Breast epithelium (tissue), 4 donors: Measurements from ENCODE around the gene GUK1. TPM values are rescaled to one million over a fixed set of nuclear protein-coding genes. Genes with fewer than 3 reads are reported as not detected.

Experiments used
- DNase-seq, 2 donors: peaks; one replicate each; pipeline ENCODE4 v3.0.0-alpha.2; 2019; ENCODE audit warnings: low spot score in 2 of 2
- H3K27ac ChIP-seq, 2 donors: fragments of 200-600 bp; sonication (generic) in 1 of 2; one replicate each; pipeline ENCODE4 v1.5.1; 2016 to 2019; ENCODE audit warnings: mild to moderate bottlenecking in 1 of 2
- H3K27me3 ChIP-seq, 2 donors: fragments of 200-600 bp; sonication (generic) in 1 of 2; one replicate each; pipeline versions ENCODE4 v1.5.1 to v1.6.0; 2017 to 2019; ENCODE audit warnings: control low read depth in 1 of 2, mild to moderate bottlenecking in 1 of 2
- H3K36me3 ChIP-seq: fragments of 200-600 bp; one replicate; pipeline ENCODE4 v1.5.1; 2019
- H3K4me1 ChIP-seq, 2 donors: fragments of 200-600 bp; sonication (generic); one replicate each; pipeline ENCODE4 v1.5.1; 2016 to 2019; ENCODE audit warnings: control low read depth in 1 of 2
- H3K4me3 ChIP-seq, 3 donors: fragments of 200-600 bp; sonication (generic); 1 replicate in 2 of 3; 2 replicates in 1 of 3; pipeline ENCODE4 v1.5.1; 2016 to 2019; ENCODE audit warnings: mild to moderate bottlenecking in 3 of 3, moderate library complexity in 2 of 3
- H3K9me3 ChIP-seq, 2 donors: fragments of 200-600 bp; sonication (generic) in 1 of 2; one replicate each; pipeline ENCODE4 v1.5.1; 2016 to 2019; ENCODE audit warnings: control low read depth in 1 of 2
- CTCF ChIP-seq, 3 donors: fragments of 450-650 bp; IDR thresholded peaks; one replicate each; pipeline ENCODE4 v1.5.1; 2016 to 2017; ENCODE audit warnings: antibody characterized with exemption in 3 of 3, mild to moderate bottlenecking in 3 of 3, moderate library complexity in 3 of 3
- POLR2A ChIP-seq: fragments of 450-650 bp; IDR thresholded peaks from one replicate; pipeline ENCODE4 v1.6.1; 2016; ENCODE audit warnings: antibody characterized with exemption, mild to moderate bottlenecking, moderate library complexity
- POLR2AphosphoS5 ChIP-seq, 3 donors: sonication (generic); formaldehyde crosslinking; IDR thresholded peaks; one replicate each; pipeline ENCODE4 v1.6.1; 2017; ENCODE audit warnings: antibody characterized with exemption in 3 of 3
- intact Hi-C: fragments of 100-400 bp; cut with DNase I; formaldehyde crosslinking; loops from one replicate; pipeline ENCODE4 v1.15.1; 2023; ENCODE audit warnings: low total_unique reads
- total RNA-seq, 3 donors: library from RNA; depleted of rRNA; stranded (reverse); fragments of >200 nt; gene quantifications; one replicate each; pipeline ENCODE4 v1.1.0, GENCODE V29; 2016

Gene GUK1
- total RNA-seq, 3 donors from 2014 or later = 218 to 413 (median 333) TPM

- Histone ChIP-seq H3K27me3 (no peaks in the 10 kb centered on the region), H3K36me3 (no peaks in the 10 kb centered on the region), H3K9me3 (no peaks in the 10 kb centered on the region), H3K4me3 (peak overlapping the region in 1 of 3 donors; percentile 95), H3K27ac (peak overlapping the region; percentile 90 to 98), H3K4me1 (peaks cover 18 to 29% of the 10 kb centered on the region in 2 donors)
- DNase-seq = no peak
- TF ChIP-seq CTCF (IDR thresholded peaks at IDR 0.05) (no peak), POLR2AphosphoS5 (IDR thresholded peaks at IDR 0.05) (no peak), POLR2A (no peak)
- intact Hi-C loops = loop anchor here (1.0 kb wide), 1 partner anchor 20 kb away; no protein-coding TSS in a partner anchor
These were observed 2.6 kb downstream of the GUK1 start for GRCh38 chr1:228142701-228143136.

GRCh38 chr1:228143480-228144192, 3.6 kb downstream of the GUK1 start:
- Histone ChIP-seq H3K27ac (no peak overlapping the region), H3K27me3 (no peaks in the 10 kb centered on the region), H3K4me1 (peaks cover 18 to 29% of the 10 kb centered on the region in 2 donors), H3K9me3 (no peaks in the 10 kb centered on the region), H3K4me3 (peak overlapping the region in 1 of 3 donors; percentile 95), H3K36me3 (no peaks in the 10 kb centered on the region)
- intact Hi-C loops = loop anchor here (1.0 kb wide), 1 partner anchor 21 kb away; no protein-coding TSS in a partner anchor
- no peak for DNase-seq
- no peak for TF ChIP-seq POLR2AphosphoS5 (IDR thresholded peaks at IDR 0.05)
- TF ChIP-seq CTCF (IDR thresholded peaks at IDR 0.05) = no peak
- TF ChIP-seq POLR2A = no peak

- Histone ChIP-seq H3K4me1 (peaks cover 18 to 29% of the 10 kb centered on the region in 2 donors), H3K9me3 (no peaks in the 10 kb centered on the region), H3K27me3 (no peaks in the 10 kb centered on the region), H3K36me3 (no peaks in the 10 kb centered on the region), H3K4me3 (peak overlapping the region in 1 of 3 donors; percentile 95), H3K27ac (no peak overlapping the region)
- DNase-seq = no peak
- intact Hi-C loops = no loop called here
- TF ChIP-seq POLR2A = no peak
- TF ChIP-seq POLR2AphosphoS5 (IDR thresholded peaks at IDR 0.05) = no peak
- TF ChIP-seq CTCF (IDR thresholded peaks at IDR 0.05) = no peak
These were observed 4.3 kb downstream of the GUK1 start for GRCh38 chr1:228144193-228144992.

GRCh38 chr1:228144993-228145343, 4.9 kb downstream of the GUK1 start:
- Histone ChIP-seq H3K27ac (no peak overlapping the region), H3K4me1 (peaks cover 24 to 29% of the 10 kb centered on the region in 2 donors), H3K9me3 (no peaks in the 10 kb centered on the region), H3K36me3 (no peaks in the 10 kb centered on the region), H3K4me3 (no peak overlapping the region), H3K27me3 (no peaks in the 10 kb centered on the region)
- intact Hi-C loops = no loop called here
- no peak for DNase-seq
- TF ChIP-seq CTCF (IDR thresholded peaks at IDR 0.05) (no peak), POLR2AphosphoS5 (IDR thresholded peaks at IDR 0.05) (no peak), POLR2A (no peak)
